OCI-M2 (cell line): ENCODE measurements around the gene MYO1D.

ENCODE experiments used
- DNase-seq: peaks from one replicate; lab custom pipeline; 2025; ENCODE audit not compliant: unreplicated experiment; lab: John Stamatoyannopoulos, UW

Gene MYO1D

GRCh38 chr17:32516940-32517701 is 359.8 kb downstream of the MYO1D start:
- DNase-seq, result no peak

GRCh38 chr17:32516450-32516849 is 360.5 kb downstream of the MYO1D start:
- DNase-seq, result no peak

GRCh38 chr17:32515677-32516383 is 361.1 kb downstream of the MYO1D start:
- DNase-seq, result no peak

DNA sequence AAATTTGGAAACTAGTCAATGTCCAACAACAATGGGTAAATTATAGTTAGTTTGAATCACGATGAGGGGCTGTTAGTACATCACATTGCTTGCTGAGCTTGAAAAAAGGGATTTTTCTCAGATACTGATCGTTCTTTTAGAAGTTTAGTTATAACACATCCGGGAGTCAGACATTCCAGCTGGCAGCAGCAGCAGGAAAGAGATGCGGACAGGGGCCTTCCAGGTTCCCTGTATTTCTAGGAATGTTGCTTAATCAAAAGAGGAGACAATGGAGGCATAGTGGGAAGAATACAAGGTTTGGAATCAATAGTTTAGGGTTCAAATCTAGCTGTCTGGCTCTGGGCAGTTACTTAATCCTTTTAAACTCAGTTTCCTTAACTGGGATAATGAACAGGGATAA is 362.3 kb downstream of the MYO1D start:
- no peak for DNase-seq

DNA sequence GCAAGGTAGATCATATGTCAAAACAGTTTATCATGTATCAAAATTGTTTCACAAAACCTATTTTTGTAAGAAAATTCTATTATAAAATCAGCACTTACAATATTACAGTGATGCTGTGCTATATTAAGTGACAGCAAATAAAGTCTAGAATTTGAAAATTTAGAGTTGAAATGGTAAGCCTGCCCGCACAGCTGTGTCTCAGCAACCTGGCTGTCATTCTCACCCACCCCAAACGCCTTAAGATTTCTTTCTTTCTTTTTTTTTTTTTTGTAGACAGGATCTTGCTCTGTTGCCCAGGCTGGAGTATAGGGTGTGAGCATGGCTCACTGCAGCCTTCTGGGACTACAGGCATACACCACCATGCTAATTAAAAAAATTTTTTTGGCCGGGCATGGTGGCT is 363.3 kb downstream of the MYO1D start:
- no peak for DNase-seq

GRCh38 chr17:32512328-32512727 is 364.6 kb downstream of the MYO1D start:
- no peak for DNase-seq

DNA sequence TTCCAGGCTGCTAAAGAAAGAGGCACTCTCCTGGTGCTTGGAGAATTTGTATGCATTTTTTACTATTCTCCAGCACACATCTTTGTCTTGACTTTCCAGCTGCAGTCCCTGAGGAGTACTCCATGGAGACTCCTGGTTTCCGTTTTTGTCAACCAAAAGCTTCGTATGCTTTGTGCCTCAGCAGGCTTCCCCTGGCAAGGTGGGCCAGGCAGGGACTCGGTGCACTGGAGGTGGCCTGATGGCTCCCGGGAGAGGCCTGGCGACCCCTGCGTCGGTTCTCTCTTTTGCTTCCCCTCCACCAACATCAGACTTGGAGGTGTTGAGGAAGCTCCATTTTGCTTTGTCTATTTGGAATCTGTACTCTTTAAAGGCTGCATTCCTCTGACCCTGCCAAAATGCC is 366.5 kb downstream of the MYO1D start:
- DNase-seq, result no peak

- no peak for DNase-seq
Measured at GRCh38 chr17:32508926-32509325, 368.0 kb downstream of the MYO1D start.

DNA sequence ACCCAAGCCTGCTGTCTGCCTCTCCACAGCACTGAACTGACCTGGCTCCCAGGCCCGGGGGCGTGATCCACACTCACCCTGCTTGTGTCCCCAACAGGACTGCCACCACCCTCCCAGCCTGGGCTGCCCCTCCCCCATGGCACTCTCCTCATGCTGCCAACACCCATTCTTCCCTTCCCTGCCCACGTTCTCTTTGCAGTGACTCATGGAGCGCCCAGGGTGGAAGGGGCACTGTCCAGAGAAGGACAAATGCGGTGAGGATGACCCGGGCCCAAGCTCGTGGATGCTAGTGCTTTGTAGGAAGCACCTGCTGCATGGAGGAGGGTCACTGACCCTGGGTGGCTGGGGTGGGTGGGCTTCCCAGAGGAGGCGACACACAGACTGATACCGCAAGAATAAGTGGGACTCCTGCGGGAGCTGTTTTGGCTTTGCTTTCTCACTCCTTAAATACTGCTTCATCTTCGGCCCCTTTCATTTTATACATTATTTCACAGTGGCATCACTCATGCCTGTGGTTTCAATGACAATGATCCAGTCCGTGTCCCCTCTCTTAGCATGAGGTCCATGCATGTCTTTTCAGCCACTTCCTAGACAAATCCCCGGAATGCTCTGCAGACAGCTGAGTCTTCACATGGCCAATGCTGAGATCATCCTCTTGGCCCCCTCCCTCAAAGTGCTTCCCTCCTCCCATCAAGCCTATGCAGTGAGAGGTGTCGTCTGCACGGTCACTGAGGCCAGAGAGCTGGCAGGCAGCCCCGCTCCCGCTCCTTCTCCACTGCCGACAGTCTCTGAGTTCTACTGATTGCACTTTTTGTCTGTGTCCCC is 372.5 kb downstream of the MYO1D start:
- DNase-seq, result no peak

- no peak for DNase-seq
Measured at GRCh38 chr17:32503251-32504165, 373.4 kb downstream of the MYO1D start.

GRCh38 chr17:32502710-32503109 is 374.2 kb downstream of the MYO1D start:
- DNase-seq, result no peak

DNA sequence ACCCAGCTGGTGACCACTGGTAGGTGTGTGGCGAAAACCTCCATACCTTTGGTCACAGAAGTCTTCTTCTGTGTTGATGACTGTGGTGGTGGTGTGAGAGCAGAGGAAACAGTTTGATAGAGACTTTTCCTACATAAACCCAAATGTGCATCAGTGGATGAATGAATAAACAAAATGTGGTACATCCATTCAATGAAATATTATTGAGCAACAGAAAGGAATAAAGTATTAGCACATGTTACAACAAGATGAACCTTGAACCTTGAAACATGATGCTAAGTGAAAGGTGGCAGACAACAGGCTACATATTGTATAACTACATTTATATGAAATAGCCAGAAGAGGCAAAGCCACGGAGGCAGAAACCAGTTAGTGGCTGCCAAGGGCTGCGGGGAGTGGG is 374.9 kb downstream of the MYO1D start:
- DNase-seq, result no peak

DNA sequence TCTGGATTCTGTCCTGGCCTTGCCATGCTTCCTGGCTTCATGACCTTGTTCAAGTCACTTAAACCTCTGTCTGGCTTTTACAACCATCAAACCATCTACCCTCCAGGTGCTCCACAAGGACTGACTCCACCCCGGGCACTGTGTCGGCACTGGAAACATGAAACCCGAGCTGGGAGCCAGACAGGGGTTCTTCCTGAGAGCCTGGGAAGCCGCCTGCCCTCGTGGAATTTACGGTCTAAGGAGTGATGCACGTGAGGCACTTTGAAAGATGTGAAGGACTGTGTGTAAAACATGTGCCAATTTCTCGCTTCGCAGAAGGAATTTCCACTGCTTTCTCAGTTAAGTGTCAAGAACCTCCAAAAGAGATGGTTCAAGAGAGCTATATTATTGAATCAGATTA is 378.5 kb downstream of the MYO1D start:
- DNase-seq, result no peak

DNA sequence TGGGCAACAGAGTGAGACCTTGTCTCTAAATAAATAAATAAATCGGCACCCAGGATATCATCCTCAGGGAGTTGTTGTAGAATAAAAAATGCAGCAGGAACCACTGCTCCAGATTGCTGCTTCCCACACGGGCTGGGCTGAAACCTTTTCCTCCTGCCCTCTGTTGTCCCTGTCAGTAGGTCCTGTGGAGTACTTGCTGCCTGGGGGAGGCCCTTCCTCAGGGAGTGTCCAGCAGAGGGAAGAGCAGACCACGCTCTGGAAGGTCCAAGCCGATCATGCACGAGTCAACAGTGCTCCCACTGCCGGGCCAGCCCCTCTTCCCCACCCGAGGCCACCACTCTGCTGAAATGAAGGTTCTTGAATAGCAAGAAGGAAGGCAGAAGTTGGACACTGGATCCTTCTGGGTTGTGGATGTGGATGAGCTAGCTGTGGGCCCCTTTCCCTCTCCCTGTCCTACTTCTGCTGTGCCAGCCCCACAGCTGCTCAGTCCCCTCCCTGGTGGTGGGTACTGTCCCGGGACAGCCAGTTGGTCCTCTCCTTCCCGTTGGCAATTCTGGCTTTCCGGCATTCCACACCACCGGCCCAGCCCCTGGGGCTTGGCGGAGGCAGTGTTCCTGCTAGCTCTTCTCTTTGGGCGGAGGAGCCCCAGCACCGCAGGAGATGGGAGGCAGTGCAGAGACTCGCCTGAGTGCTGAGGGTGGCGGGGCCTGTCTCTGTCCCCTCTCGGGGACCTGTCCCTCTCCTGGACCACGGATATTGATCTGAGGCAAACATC is 379.3 kb downstream of the MYO1D start:
- no peak for DNase-seq

DNA sequence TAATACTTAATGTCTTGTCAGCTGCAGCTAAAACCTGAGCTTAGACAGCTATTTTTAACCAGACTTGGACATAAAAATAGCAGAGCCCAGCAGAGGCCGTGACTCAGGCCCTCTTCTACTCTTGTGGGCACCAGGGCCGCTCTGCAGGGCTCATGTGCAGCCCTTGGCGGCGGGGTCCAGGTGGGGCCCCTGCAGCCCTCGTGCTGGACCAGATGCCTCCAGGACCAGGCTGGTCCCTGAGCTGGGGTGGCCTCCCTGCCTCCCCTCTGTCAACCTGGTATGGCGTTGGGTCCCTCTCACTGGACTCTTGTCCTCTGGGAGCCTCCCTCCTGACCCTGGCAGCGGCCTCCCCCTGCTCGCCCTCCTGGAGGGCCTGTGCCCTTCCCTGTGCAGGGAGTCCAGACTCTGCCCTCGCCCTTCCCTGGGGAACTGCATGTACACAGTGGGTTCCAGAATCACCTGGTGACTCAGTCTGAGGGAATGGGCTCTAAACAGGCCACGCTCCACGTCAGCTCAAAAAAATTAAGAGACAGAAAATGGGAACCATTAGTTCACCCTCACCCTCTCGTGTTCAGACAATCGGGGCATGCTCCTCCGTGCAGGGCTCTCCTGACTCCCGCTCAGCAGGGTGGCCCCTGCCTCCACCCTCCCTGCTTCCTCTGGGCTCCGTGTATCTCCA is 380.4 kb downstream of the MYO1D start:
- no peak for DNase-seq

- no peak for DNase-seq
Measured at GRCh38 chr17:32495359-32496231, 381.3 kb downstream of the MYO1D start.

DNA sequence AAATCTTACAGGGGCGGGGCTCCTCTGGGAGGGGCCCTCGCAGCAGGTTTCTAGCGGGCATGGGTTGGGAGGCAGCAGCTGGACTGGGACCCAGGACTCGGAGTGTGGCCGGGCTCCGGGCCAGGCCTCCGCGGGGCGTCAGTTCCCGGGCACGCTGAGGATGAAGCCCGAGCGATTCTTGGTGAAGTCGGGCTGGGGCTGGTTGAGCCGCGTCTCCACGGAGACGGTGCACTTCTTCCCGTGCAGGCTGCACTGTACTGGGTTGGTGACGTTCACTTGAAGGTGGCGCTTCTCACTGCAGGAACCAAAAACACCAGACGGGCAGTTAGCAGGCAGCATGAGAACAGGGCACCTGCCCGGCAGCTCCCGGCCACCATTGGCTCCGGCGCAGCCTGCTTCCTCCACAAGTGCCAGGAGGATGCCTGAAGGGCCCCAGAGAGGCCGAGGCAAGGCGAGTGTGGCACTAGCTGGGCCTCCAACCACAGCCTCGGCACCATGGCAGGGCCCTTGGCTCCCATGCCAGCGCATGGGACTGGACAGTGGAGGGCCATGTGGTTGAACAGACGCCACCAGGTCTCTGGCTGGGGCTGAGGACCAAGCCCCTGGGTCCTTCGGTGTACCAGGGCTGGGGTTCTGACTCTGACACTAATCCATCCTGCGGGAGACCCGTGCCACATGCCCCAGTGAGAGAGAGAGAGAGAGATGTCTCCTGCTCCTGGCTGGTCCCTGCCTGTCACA is 382.1 kb downstream of the MYO1D start:
- DNase-seq, result no peak
